T-cell (primary cell): ENCODE data around the gene TIAM2. TPM values are rescaled to one million over a fixed set of nuclear protein-coding genes. Genes with fewer than 3 reads are reported as not detected.

Experiments
- ATAC-seq, 4 experiments: fragments of 200-7000 bp in 3 of 4; fragments of 150-1000 bp in 1 of 4; cut with Tn5 transposase; replicated peaks in 1 of 4; 1 replicate in 3 of 4; 2 replicates in 1 of 4; pipeline ENCODE4 v1.10.0; 2021; ENCODE audit warnings: moderate library complexity in 3 of 4, mild to moderate bottlenecking in 2 of 4, moderate number of reproducible peaks in 1 of 4
- CTCF ChIA-PET, 2 donors: fragments of 300-600 bp; sonication (Branson Sonifier 250); formaldehyde crosslinking; loops; one replicate each; lab custom pipeline; 2022; ENCODE audit warnings: antibody characterized with exemption in 2 of 2; lab: Charles Lee
- POLR2A ChIA-PET, 2 donors: fragments of 300-600 bp; sonication (Branson Sonifier 250); formaldehyde crosslinking; loops; one replicate each; lab custom pipeline; 2022; ENCODE audit warnings: antibody characterized with exemption in 2 of 2; lab: Charles Lee
- DNase-seq, 35 experiments: peaks; one replicate each; pipeline versions ENCODE4 v3.0.0 to v3.0.0-alpha.2; 2013 to 2023
- H3K27ac ChIP-seq: one replicate; pipeline ENCODE4 v1.5.1; 2013; ENCODE audit warnings: low read length
- H3K27me3 ChIP-seq, 2 experiments: replicated peaks in 1 of 2; 1 replicate in 1 of 2; 2 replicates in 1 of 2; pipeline versions ENCODE4 v1.6.1 to v1.7.0; 2013; ENCODE audit warnings: low read length in 1 of 2, mixed read lengths in 1 of 2; ENCODE audit not compliant: control insufficient read depth in 2 of 2, insufficient read depth in 2 of 2; ENCODE audit errors: extremely low read depth in 1 of 2
- H3K36me3 ChIP-seq, 2 donors: 1 replicate in 1 of 2; 2 replicates in 1 of 2; pipeline versions ENCODE4 v1.6.1 to v1.7.0; 2013; ENCODE audit warnings: low read length in 1 of 2; ENCODE audit not compliant: control insufficient read depth in 2 of 2, insufficient read depth in 1 of 2; ENCODE audit errors: extremely low read depth in 1 of 2
- H3K4me1 ChIP-seq, 2 experiments: 1 replicate in 1 of 2; 2 replicates in 1 of 2; pipeline versions ENCODE4 v1.6.1 to v1.7.0; 2013; ENCODE audit warnings: low read length in 2 of 2, mixed read lengths in 1 of 2; ENCODE audit not compliant: insufficient read depth in 2 of 2, control insufficient read depth in 1 of 2; ENCODE audit errors: extremely low read depth in 1 of 2
- H3K4me3 ChIP-seq, 2 donors: 1 replicate in 1 of 2; 2 replicates in 1 of 2; pipeline versions ENCODE4 v1.5.1 to v1.7.0; 2013; ENCODE audit warnings: mild to moderate bottlenecking in 2 of 2, low read length in 1 of 2, moderate library complexity in 1 of 2; ENCODE audit not compliant: control insufficient read depth in 1 of 2; ENCODE audit errors: extremely low read depth in 1 of 2
- H3K9me3 ChIP-seq: 2 replicates; pipeline ENCODE4 v1.7.0; 2013
- H3K27ac Mint-ChIP-seq, 2 donors: one replicate each; pipeline ENCODE4 v1.8.0; 2020 to 2021; ENCODE audit warnings: mild to moderate bottlenecking in 2 of 2, mixed read lengths in 2 of 2
- H3K27me3 Mint-ChIP-seq, 2 donors: one replicate each; pipeline ENCODE4 v1.8.0; 2021 to 2022; ENCODE audit warnings: mixed read lengths in 2 of 2
- H3K36me3 Mint-ChIP-seq: one replicate; pipeline ENCODE4 v1.8.0; 2021; ENCODE audit warnings: mixed read lengths
- H3K4me1 Mint-ChIP-seq, 3 donors: one replicate each; pipeline ENCODE4 v1.8.0; 2020 to 2022; ENCODE audit warnings: mixed read lengths in 3 of 3, mild to moderate bottlenecking in 1 of 3
- H3K4me3 Mint-ChIP-seq, 3 donors: one replicate each; pipeline ENCODE4 v1.8.0; 2020 to 2022; ENCODE audit warnings: mild to moderate bottlenecking in 3 of 3, mixed read lengths in 3 of 3, moderate library complexity in 3 of 3
- H3K9me3 Mint-ChIP-seq, 3 donors: one replicate each; pipeline ENCODE4 v1.8.0; 2020 to 2022; ENCODE audit warnings: mixed read lengths in 3 of 3
- WGBS: methylation state at CpG from one replicate; pipeline ENCODE4 v1.1.5; 2013; ENCODE audit warnings: missing lambda C conversion rate; ENCODE audit not compliant: insufficient coverage; 5-methylcytosine and 5-hydroxymethylcytosine counted together
- total RNA-seq, 35 experiments: library from RNA in 6 of 35; stranded (reverse) in 6 of 35; fragments of 120-200 nt in 1 of 35; gene quantifications; one replicate each; pipeline versions ENCODE4 v1.2.1 to v1.2.4 and lab custom pipeline; 2013 to 2026

TIAM2 gene
- total RNA-seq, 5 donors from 2014 or later (not counting 1 experiment from before 2014, with no cell fraction given), result 4.6 to 7.1 (median 6.8) TPM

DNA sequence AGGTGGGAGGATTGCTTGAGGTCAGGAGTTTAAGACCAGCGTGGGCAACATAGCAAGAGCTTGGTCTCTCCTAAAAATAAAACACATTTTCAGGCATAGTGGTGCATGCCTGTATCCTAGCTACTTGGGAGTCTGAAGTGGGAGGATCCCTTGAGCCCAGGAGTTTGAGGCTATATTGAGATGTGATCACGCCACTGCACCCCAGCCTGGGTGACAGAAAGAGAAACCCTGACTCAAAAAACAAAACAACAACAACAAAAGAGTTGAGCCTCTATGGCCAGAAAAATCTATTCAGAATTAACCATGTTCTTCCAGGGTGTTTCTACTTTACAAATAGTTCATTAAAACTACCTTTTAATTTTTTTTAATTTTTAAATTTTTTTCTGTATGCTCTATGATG is 60.6 kb downstream of the TIAM2 start:
- no peak for ATAC-seq
- WGBS, result no CpG with 5 or more reads among the region's 2 CpGs
- Histone ChIP-seq H3K4me3 (no peak overlapping the region), H3K9me3 (no peaks in the 10 kb centered on the region), H3K27ac (no peak overlapping the region), H3K36me3 (no peaks in the 10 kb centered on the region), H3K4me1 (peaks cover 0 to 6% of the 10 kb centered on the region in 2 experiments), H3K27me3 (no peaks in the 10 kb centered on the region)
- H3K27me3 Mint-ChIP-seq, result no peaks in the 10 kb centered on the region
- no peak overlapping the region for H3K4me3 Mint-ChIP-seq
- POLR2A ChIA-PET, result no interaction called here
- no peaks in the 10 kb centered on the region for H3K36me3 Mint-ChIP-seq
- H3K9me3 Mint-ChIP-seq, result no peaks in the 10 kb centered on the region
- H3K27ac Mint-ChIP-seq, result no peak overlapping the region
- no peak for DNase-seq
- CTCF ChIA-PET, result no interaction called here
- H3K4me1 Mint-ChIP-seq, result peaks cover 3 to 6% (median 4%) of the 10 kb centered on the region in 3 donors

DNA sequence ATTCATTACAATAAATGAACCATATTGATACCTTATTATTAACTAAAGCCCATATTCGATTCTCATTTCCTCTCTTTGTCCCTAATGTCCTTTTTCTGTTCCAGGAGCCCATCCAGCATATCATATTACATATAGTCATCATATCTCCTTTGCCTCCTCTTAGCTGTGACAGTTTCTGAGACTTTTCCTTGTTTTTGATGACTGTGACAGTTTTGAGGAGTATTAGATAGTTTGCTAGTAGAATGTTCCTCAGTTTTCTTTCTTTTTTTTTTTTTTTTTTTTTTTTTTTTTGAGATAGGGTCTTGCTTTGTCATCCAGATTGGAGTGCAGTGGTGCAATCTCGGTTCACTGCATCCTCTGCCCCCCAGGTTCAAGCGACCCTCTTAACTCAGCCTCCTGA is 61.6 kb downstream of the TIAM2 start:
- no CpG with 5 or more reads among the region's 3 CpGs for WGBS
- no peaks in the 10 kb centered on the region for H3K9me3 Mint-ChIP-seq
- ChIA-PET POLR2A (no interaction called here), CTCF (no interaction called here)
- H3K4me1 Mint-ChIP-seq, result peaks cover 0 to 2% (median 0%) of the 10 kb centered on the region in 3 donors
- H3K4me3 ChIP-seq, result no peak overlapping the region
- ATAC-seq, result no peak
- no peaks in the 10 kb centered on the region for H3K27me3 ChIP-seq
- H3K4me3 Mint-ChIP-seq, result no peak overlapping the region
- H3K9me3 ChIP-seq, result no peaks in the 10 kb centered on the region
- H3K27ac ChIP-seq, result no peak overlapping the region
- no peak overlapping the region for H3K27ac Mint-ChIP-seq
- DNase-seq, result no peak
- no peaks in the 10 kb centered on the region for H3K4me1 ChIP-seq
- H3K27me3 Mint-ChIP-seq, result no peaks in the 10 kb centered on the region
- no peaks in the 10 kb centered on the region for H3K36me3 ChIP-seq
- H3K36me3 Mint-ChIP-seq, result no peaks in the 10 kb centered on the region

DNA sequence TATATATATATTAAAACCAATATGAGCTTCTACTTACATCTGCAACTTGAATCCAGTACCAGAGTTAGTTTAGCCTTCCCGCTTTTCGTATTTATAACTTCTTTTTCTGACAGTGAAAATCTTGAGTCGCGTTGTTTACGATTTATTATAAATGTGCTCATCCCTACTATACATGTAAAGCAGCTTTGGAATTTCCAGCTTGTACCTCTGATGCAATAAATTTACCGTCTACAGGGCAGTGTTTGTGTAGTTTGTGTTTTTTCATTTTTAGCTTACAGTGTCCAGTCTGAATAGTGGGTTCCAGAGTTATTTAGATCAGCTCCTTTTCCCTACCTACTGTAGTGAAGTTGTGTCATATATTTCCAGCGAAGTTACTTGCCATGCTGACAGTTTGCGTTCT is 66.3 kb downstream of the TIAM2 start:
- POLR2A ChIA-PET, result no interaction called here
- no peak overlapping the region for H3K27ac Mint-ChIP-seq
- no peaks in the 10 kb centered on the region for H3K27me3 ChIP-seq
- CTCF ChIA-PET, result no interaction called here
- ATAC-seq (no peak), DNase-seq (no peak)
- H3K4me3 Mint-ChIP-seq, result no peak overlapping the region
- H3K4me3 ChIP-seq, result no peak overlapping the region
- peaks cover 0 to 1% of the 10 kb centered on the region in 2 donors for H3K27me3 Mint-ChIP-seq
- H3K36me3 Mint-ChIP-seq, result no peaks in the 10 kb centered on the region
- H3K9me3 ChIP-seq, result no peaks in the 10 kb centered on the region
- no peaks in the 10 kb centered on the region for H3K4me1 Mint-ChIP-seq
- no peak overlapping the region for H3K27ac ChIP-seq
- H3K9me3 Mint-ChIP-seq, result no peaks in the 10 kb centered on the region
- no peaks in the 10 kb centered on the region for H3K36me3 ChIP-seq
- WGBS, result 95% methylated on average over 2 of the region's 8 CpGs
- no peaks in the 10 kb centered on the region for H3K4me1 ChIP-seq

DNA sequence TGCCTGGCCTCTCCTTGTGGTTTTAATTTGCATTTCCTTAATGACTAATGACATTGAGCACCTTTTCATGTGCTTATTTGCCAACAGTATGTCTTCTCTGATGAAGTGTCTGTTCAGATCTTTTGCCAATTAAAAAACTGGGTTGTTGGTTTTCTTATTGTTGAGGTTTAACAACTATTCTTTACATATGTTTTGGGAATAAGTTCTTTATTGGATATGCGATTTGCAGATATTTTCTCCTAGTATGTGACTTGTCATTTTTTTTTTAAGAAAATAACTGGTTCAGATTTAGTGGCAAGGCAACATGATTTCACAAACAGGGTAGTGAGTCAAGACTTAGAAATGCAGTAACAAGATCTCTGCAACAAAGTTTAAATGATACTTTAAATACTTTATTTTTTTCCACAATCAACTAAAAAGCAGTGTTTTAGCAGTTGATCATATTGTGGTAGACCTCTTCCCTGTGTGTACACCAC is 67.8 kb downstream of the TIAM2 start:
- H3K4me3 Mint-ChIP-seq, result no peak overlapping the region
- H3K9me3 ChIP-seq, result no peaks in the 10 kb centered on the region
- CTCF ChIA-PET, result no interaction called here
- POLR2A ChIA-PET, result no interaction called here
- DNase-seq (no peak), ATAC-seq (no peak)
- no peaks in the 10 kb centered on the region for H3K36me3 ChIP-seq
- no peak overlapping the region for H3K27ac ChIP-seq
- H3K27ac Mint-ChIP-seq, result no peak overlapping the region
- no peaks in the 10 kb centered on the region for H3K36me3 Mint-ChIP-seq
- no peaks in the 10 kb centered on the region for H3K4me1 ChIP-seq
- H3K27me3 ChIP-seq, result no peaks in the 10 kb centered on the region
- no CpG with 5 or more reads among the region's 1 CpG for WGBS
- no peaks in the 10 kb centered on the region for H3K4me1 Mint-ChIP-seq
- H3K27me3 Mint-ChIP-seq, result peaks cover 0 to 1% of the 10 kb centered on the region in 2 donors
- H3K9me3 Mint-ChIP-seq, result no peaks in the 10 kb centered on the region
- H3K4me3 ChIP-seq, result no peak overlapping the region

DNA sequence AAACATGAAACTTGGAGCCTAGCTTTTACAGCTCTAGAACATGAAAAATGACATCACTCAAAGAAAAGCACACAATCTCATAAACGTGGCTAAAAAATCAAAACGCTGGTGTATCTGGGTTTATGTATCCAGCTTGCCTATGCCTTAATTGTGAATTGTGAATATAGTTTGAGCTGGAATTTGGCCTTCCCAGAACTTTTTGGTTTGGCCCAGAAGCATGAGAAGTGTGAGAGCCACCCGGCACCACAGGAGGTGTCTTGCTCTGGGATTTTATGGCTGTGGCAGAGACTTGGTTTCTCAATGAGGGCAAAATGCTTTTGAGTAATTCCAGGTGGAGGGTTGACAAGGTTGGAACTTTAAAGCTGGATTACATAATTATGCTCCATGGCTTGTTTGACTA is 69.2 kb downstream of the TIAM2 start:
- H3K4me3 Mint-ChIP-seq, result no peak overlapping the region
- no peak overlapping the region for H3K27ac ChIP-seq
- H3K4me3 ChIP-seq, result no peak overlapping the region
- peaks cover 0 to 1% of the 10 kb centered on the region in 2 donors for H3K27me3 Mint-ChIP-seq
- POLR2A ChIA-PET, result no interaction called here
- DNase-seq (no peak), ATAC-seq (no peak)
- H3K9me3 Mint-ChIP-seq, result no peaks in the 10 kb centered on the region
- no peaks in the 10 kb centered on the region for H3K36me3 ChIP-seq
- H3K4me1 ChIP-seq, result no peaks in the 10 kb centered on the region
- H3K27me3 ChIP-seq, result peaks cover 0 to 2% of the 10 kb centered on the region in 2 experiments
- no peak overlapping the region for H3K27ac Mint-ChIP-seq
- 100% methylated on average over 1 of the region's 3 CpGs for WGBS
- no peaks in the 10 kb centered on the region for H3K36me3 Mint-ChIP-seq
- H3K9me3 ChIP-seq, result no peaks in the 10 kb centered on the region
- H3K4me1 Mint-ChIP-seq, result no peaks in the 10 kb centered on the region
- CTCF ChIA-PET, result no interaction called here

DNA sequence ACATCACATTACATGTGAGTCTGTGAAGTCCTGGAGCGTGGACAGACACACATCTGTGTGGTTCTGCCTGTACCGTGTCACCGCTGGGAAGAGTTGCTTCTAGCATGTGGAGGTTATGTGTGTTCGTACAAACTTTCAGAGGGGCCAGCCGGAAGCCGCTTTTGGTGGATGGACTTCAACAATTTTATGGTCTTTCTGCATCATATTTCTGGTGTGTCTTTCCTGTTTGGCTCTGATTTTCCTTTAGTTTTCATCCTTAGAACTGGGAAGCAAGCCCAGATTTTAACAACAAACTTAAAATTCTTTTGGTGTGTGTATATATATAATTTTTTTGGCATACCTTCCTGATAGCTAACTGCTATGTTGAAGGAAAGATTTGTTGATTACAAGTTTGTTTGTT is 71.2 kb downstream of the TIAM2 start:
- no peaks in the 10 kb centered on the region for H3K4me1 Mint-ChIP-seq
- no peaks in the 10 kb centered on the region for H3K36me3 Mint-ChIP-seq
- H3K36me3 ChIP-seq, result no peaks in the 10 kb centered on the region
- CTCF ChIA-PET, result no interaction called here
- no peaks in the 10 kb centered on the region for H3K4me1 ChIP-seq
- ATAC-seq (no peak), DNase-seq (no peak)
- H3K9me3 ChIP-seq, result no peaks in the 10 kb centered on the region
- no peak overlapping the region for H3K4me3 ChIP-seq
- peaks cover 0 to 2% of the 10 kb centered on the region in 2 experiments for H3K27me3 ChIP-seq
- no peaks in the 10 kb centered on the region for H3K9me3 Mint-ChIP-seq
- H3K27ac Mint-ChIP-seq, result no peak overlapping the region
- H3K27ac ChIP-seq, result no peak overlapping the region
- POLR2A ChIA-PET, result no interaction called here
- WGBS, result 90% methylated on average over 5 of the region's 6 CpGs
- H3K27me3 Mint-ChIP-seq, result peaks cover 0 to 1% of the 10 kb centered on the region in 2 donors
- H3K4me3 Mint-ChIP-seq, result no peak overlapping the region
